Transverse colon (tissue), 3 donors: ENCODE results near the gene FAM135A.

Experiments
- EP300 ChIP-seq: sonication (generic); formaldehyde crosslinking; IDR thresholded peaks from one replicate; pipeline ENCODE4 v1.6.1; 2017; ENCODE audit warnings: antibody characterized with exemption, low read depth
- TF ChIP-seq, protein P1 (sequence below), 5 experiments: fragments of 200-600 bp in 3 of 5; fragments of 450-650 bp in 2 of 5; sonication (generic) in 3 of 5; IDR thresholded peaks; 1 replicate in 2 of 5; 2 replicates in 3 of 5; pipeline ENCODE4 v1.5.1; 2016 to 2017; ENCODE audit warnings: antibody characterized with exemption in 5 of 5, inconsistent platforms in 3 of 5, mild to moderate bottlenecking in 2 of 5, moderate library complexity in 1 of 5

DNA sequence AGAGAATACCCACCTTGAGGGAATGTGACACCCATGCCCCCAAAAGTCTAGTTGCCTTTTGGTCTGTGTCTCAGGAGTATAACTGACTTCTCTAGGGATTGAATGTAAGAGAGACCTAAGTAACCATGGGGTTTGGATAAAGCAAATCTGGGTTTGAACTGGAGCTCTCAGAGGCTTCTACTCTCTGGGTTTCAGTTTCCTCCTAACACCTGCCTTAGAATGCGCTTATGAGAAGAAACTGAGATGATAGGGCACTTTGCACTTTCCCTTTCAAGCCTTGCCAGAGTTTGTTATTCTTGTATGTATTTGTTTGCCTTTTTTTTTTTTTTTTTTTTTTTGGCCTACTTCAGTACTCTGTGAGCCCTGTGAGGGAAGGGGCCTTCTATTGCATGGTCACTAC is 172.8 kb downstream of the FAM135A start:
- TF ChIP-seq, protein P1, sequence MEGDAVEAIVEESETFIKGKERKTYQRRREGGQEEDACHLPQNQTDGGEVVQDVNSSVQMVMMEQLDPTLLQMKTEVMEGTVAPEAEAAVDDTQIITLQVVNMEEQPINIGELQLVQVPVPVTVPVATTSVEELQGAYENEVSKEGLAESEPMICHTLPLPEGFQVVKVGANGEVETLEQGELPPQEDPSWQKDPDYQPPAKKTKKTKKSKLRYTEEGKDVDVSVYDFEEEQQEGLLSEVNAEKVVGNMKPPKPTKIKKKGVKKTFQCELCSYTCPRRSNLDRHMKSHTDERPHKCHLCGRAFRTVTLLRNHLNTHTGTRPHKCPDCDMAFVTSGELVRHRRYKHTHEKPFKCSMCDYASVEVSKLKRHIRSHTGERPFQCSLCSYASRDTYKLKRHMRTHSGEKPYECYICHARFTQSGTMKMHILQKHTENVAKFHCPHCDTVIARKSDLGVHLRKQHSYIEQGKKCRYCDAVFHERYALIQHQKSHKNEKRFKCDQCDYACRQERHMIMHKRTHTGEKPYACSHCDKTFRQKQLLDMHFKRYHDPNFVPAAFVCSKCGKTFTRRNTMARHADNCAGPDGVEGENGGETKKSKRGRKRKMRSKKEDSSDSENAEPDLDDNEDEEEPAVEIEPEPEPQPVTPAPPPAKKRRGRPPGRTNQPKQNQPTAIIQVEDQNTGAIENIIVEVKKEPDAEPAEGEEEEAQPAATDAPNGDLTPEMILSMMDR (IDR thresholded peaks at IDR 0.05), result no peak
- TF ChIP-seq EP300, result no peak
